DOHH2 (cell line): ENCODE data around the gene KDM1A.

Experiments
- EZH2phosphoT487 ChIP-seq: fragments of 200-600 bp; sonication (generic); IDR thresholded peaks from 2 replicates; pipeline ENCODE4 v1.6.1; 2017; ENCODE audit warnings: borderline replicate concordance, mild to moderate bottlenecking, antibody characterized with exemption, low read length, moderate library complexity, mixed read lengths
- TF ChIP-seq, protein P1 (sequence below): fragments of 200-600 bp; sonication (generic); IDR thresholded peaks from one replicate; pipeline ENCODE4 v1.5.1; 2014; ENCODE audit warnings: antibody characterized with exemption, mild to moderate bottlenecking, low read depth, low read length; ENCODE audit not compliant: poor library complexity, severe bottlenecking

- TF ChIP-seq, protein P1, sequence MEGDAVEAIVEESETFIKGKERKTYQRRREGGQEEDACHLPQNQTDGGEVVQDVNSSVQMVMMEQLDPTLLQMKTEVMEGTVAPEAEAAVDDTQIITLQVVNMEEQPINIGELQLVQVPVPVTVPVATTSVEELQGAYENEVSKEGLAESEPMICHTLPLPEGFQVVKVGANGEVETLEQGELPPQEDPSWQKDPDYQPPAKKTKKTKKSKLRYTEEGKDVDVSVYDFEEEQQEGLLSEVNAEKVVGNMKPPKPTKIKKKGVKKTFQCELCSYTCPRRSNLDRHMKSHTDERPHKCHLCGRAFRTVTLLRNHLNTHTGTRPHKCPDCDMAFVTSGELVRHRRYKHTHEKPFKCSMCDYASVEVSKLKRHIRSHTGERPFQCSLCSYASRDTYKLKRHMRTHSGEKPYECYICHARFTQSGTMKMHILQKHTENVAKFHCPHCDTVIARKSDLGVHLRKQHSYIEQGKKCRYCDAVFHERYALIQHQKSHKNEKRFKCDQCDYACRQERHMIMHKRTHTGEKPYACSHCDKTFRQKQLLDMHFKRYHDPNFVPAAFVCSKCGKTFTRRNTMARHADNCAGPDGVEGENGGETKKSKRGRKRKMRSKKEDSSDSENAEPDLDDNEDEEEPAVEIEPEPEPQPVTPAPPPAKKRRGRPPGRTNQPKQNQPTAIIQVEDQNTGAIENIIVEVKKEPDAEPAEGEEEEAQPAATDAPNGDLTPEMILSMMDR = no peak
- TF ChIP-seq EZH2phosphoT487 = no peak
Observed at GRCh38 chr1:23021834-23022233, 2.6 kb downstream of the KDM1A start.
